Mucosa of stomach (tissue), 1 donor: Measurements from ENCODE around the gene INTS6.

Experiments
- H3K27me3 ChIP-seq: one replicate; pipeline ENCODE4 v1.7.0; 2013; ENCODE audit warnings: mild to moderate bottlenecking, low read length; ENCODE audit not compliant: control insufficient read depth, insufficient read depth
- H3K36me3 ChIP-seq: one replicate; pipeline ENCODE4 v1.7.0; 2013; ENCODE audit warnings: low read length; ENCODE audit not compliant: control insufficient read depth, insufficient read depth
- H3K4me1 ChIP-seq: one replicate; pipeline ENCODE4 v1.7.0; 2013; ENCODE audit warnings: mild to moderate bottlenecking, low read length; ENCODE audit not compliant: control insufficient read depth, insufficient read depth
- H3K4me3 ChIP-seq: one replicate; pipeline ENCODE4 v1.7.0; 2013; ENCODE audit warnings: low read length
- H3K9ac ChIP-seq: one replicate; pipeline ENCODE4 v1.7.0; 2013; ENCODE audit warnings: mild to moderate bottlenecking, low read length, moderate library complexity
- H3K9me3 ChIP-seq: one replicate; pipeline ENCODE4 v1.7.0; 2013; ENCODE audit warnings: mild to moderate bottlenecking, low read length, moderate library complexity; ENCODE audit not compliant: control insufficient read depth
- donor health status: Pancreatic carcinoma.

The INTS6 gene

GRCh38 chr13:51348069-51348967 is 104.5 kb downstream of the INTS6 start:
- Histone ChIP-seq H3K27me3 (no peaks in the 10 kb centered on the region), H3K4me3 (no peak overlapping the region), H3K36me3 (no peaks in the 10 kb centered on the region), H3K9ac (no peak overlapping the region), H3K9me3 (no peaks in the 10 kb centered on the region), H3K4me1 (no peaks in the 10 kb centered on the region)

DNA sequence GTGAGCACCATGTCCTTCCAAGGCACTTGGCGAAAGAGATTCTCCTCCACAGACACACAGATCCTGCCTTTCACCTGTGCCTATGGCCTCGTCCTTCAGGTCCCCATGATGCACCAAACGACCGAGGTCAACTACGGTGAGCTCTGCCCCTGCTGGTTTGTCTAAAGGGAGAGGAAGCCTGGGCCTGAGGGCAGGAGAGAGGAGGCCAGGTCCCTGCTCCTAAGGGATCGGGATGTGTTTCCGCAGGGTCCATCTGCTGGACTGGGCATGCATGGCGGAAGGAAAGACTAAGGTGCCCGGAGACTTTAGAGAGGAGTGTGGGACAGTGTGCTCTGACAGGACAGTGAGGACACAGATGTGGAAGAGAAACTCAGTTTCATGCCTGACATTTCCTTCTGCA is 105.7 kb downstream of the INTS6 start:
- H3K4me1 ChIP-seq = no peaks in the 10 kb centered on the region
- no peaks in the 10 kb centered on the region for H3K9me3 ChIP-seq
- no peak overlapping the region for H3K9ac ChIP-seq
- H3K36me3 ChIP-seq = no peaks in the 10 kb centered on the region
- H3K4me3 ChIP-seq = no peak overlapping the region
- H3K27me3 ChIP-seq = no peaks in the 10 kb centered on the region

- Histone ChIP-seq H3K36me3 (no peaks in the 10 kb centered on the region), H3K9me3 (no peaks in the 10 kb centered on the region), H3K4me3 (no peak overlapping the region), H3K9ac (no peak overlapping the region), H3K27me3 (no peaks in the 10 kb centered on the region), H3K4me1 (no peaks in the 10 kb centered on the region)
Observed at GRCh38 chr13:51346397-51346796, 106.4 kb downstream of the INTS6 start.

- no peak overlapping the region for H3K4me3 ChIP-seq
- no peak overlapping the region for H3K9ac ChIP-seq
- no peaks in the 10 kb centered on the region for H3K9me3 ChIP-seq
- no peaks in the 10 kb centered on the region for H3K36me3 ChIP-seq
- H3K27me3 ChIP-seq = no peaks in the 10 kb centered on the region
- H3K4me1 ChIP-seq = no peaks in the 10 kb centered on the region
Observed at GRCh38 chr13:51343475-51343874, 109.4 kb downstream of the INTS6 start.

DNA sequence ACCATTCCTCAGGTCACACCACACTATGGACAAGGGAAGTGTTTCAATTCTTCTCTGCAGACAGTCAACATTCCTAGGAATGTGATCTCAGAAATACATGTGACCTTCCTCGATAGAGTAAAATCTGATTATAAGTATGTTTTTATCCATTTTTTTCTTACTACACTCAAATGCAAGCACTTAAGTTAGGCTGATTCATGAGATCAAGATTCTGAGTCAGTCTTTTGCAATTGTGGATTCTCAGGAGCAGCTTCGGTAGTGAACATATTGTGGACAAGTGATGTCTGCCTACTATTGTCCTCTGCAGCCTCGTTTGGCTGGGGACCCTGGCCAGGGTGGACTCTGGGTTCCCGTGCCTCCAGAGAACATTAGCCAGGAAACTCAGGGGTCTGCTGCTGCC is 110.1 kb downstream of the INTS6 start:
- Histone ChIP-seq H3K4me3 (no peak overlapping the region), H3K27me3 (no peaks in the 10 kb centered on the region), H3K9ac (no peak overlapping the region), H3K9me3 (no peaks in the 10 kb centered on the region), H3K36me3 (no peaks in the 10 kb centered on the region), H3K4me1 (no peaks in the 10 kb centered on the region)

DNA sequence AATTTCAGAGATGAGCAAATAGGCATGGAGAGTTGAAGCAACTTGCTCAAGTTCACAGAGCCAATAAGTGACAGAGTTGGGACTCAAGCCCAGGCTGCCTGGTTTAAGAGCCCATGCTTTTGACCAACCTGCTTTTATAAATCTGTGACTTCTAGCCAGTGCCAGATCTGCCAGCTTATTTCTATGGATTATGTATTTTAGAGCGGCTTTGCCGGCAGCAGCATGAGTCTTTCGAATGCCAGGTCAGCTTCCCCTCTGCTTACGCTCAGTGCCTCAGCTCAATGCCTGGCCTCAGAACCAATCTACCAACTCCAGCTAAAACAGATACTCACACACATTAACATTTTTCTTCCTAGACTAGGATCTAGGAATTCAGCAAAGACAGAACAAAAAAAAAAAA is 111.0 kb downstream of the INTS6 start:
- H3K4me1 ChIP-seq = no peaks in the 10 kb centered on the region
- no peaks in the 10 kb centered on the region for H3K36me3 ChIP-seq
- H3K4me3 ChIP-seq = no peak overlapping the region
- no peaks in the 10 kb centered on the region for H3K9me3 ChIP-seq
- no peak overlapping the region for H3K9ac ChIP-seq
- no peaks in the 10 kb centered on the region for H3K27me3 ChIP-seq

DNA sequence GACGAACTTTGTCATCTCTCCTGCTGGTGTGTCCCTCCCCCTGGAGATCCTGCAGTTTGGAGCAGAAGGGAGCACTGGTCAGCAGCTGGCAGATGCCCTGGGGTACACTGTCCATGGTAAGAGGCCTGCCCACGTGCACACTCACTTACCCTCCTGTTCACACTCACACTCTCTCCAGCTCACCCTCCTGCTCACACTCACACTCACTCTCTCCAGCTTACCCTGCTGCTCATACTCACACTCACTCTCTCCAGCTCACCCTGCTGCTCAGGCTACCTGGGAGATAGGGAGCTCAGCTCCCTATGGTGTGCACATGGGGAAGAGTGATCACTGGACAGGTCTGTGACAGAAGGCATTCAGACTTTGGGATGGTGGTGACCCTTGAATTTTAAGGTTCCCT is 111.6 kb downstream of the INTS6 start:
- no peaks in the 10 kb centered on the region for H3K9me3 ChIP-seq
- no peaks in the 10 kb centered on the region for H3K27me3 ChIP-seq
- no peaks in the 10 kb centered on the region for H3K4me1 ChIP-seq
- H3K36me3 ChIP-seq = no peaks in the 10 kb centered on the region
- H3K4me3 ChIP-seq = no peak overlapping the region
- H3K9ac ChIP-seq = no peak overlapping the region

GRCh38 chr13:51339952-51340732 is 112.7 kb downstream of the INTS6 start:
- H3K4me1 ChIP-seq = no peaks in the 10 kb centered on the region
- H3K36me3 ChIP-seq = no peaks in the 10 kb centered on the region
- no peak overlapping the region for H3K4me3 ChIP-seq
- H3K27me3 ChIP-seq = no peaks in the 10 kb centered on the region
- H3K9me3 ChIP-seq = no peaks in the 10 kb centered on the region
- H3K9ac ChIP-seq = no peak overlapping the region

GRCh38 chr13:51339354-51339753 is 113.5 kb downstream of the INTS6 start, which contains the start of gene SERPINE3:
SERPINE3 (plus strand) TSS chr13:51339691; CDS start chr13:51341092, 1,401 bp downstream.
- H3K36me3 ChIP-seq = no peaks in the 10 kb centered on the region
- H3K4me3 ChIP-seq = no peak within 1 kb of the TSS
- no peak within 1 kb of the TSS for H3K9ac ChIP-seq
- no peaks in the 10 kb centered on the region for H3K27me3 ChIP-seq
- no peaks in the 10 kb centered on the region for H3K4me1 ChIP-seq
- no peaks in the 10 kb centered on the region for H3K9me3 ChIP-seq

DNA sequence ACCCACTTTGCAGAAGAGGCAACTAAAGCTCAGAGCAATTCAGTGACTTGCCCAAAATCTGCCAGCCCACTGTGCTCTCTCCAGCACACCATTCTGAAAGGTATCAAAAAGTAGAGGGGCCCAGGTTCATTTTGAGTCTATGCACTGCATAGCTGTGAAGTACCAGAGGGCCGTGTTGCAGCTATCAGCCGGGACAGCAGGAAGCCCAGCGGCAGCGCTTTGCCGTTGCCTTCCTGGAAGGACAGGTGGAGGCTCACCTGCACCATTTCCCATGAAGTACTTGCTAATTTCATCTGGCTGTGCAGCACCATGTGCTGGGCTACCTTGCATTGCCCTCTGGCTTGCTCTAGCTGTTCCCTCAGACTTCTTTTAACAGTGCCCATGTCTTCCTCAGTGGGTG is 116.1 kb downstream of the INTS6 start:
- Histone ChIP-seq H3K36me3 (no peaks in the 10 kb centered on the region), H3K4me3 (no peak overlapping the region), H3K9me3 (no peaks in the 10 kb centered on the region), H3K27me3 (no peaks in the 10 kb centered on the region), H3K4me1 (no peaks in the 10 kb centered on the region), H3K9ac (no peak overlapping the region)

DNA sequence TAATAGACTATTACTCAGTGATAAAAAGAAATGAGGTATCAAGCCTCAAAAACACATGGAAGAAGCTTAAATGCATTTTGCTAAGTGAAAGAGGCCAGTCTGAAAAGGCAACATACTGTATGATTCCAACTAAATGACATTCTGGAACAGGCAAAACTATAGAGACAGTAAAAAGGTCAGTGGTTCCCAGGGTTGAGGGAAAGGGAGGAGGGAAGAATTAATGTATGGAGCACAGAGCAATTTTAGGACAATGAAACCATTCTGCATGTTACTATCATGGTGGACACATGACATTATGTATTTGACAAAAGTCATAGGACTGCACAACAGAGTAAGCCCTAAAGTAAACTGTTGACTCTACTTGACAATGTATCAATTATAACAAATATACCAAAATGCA is 119.0 kb downstream of the INTS6 start:
- Histone ChIP-seq H3K4me1 (no peaks in the 10 kb centered on the region), H3K9me3 (no peaks in the 10 kb centered on the region), H3K27me3 (no peaks in the 10 kb centered on the region), H3K9ac (no peak overlapping the region), H3K36me3 (no peaks in the 10 kb centered on the region), H3K4me3 (no peak overlapping the region)

DNA sequence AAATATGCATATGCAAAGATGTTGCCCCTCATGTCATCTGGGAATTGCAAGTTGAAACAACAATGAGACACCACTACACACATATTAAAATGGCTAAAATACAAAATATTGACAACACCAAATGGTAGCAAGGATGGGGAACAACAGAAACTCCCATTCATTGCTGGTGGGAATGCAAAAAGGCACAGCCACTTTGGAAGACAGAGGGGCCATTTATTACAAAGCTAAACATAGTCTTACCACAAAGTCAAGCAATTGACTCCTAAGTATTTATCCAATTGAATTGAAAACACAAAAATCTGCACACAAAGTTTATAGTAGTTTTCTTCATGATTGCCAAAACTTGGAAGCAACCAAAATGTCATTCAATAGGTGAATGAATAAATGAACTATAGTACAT is 119.4 kb downstream of the INTS6 start:
- Histone ChIP-seq H3K9ac (no peak overlapping the region), H3K4me3 (no peak overlapping the region), H3K4me1 (no peaks in the 10 kb centered on the region), H3K9me3 (no peaks in the 10 kb centered on the region), H3K36me3 (no peaks in the 10 kb centered on the region), H3K27me3 (no peaks in the 10 kb centered on the region)
